Effector memory CD4-positive, alpha-beta T cell (primary cell): Measurements from ENCODE around the gene UVSSA.

ENCODE experiments used
- DNase-seq, 3 donors: peaks; one replicate each; pipeline ENCODE4 v3.0.0-alpha.2; 2020
- H3K27ac ChIP-seq: 2 replicates; pipeline ENCODE4 v1.7.0; 2013; ENCODE audit warnings: mild to moderate bottlenecking, low read length, moderate library complexity; ENCODE audit not compliant: insufficient read depth, poor library complexity, severe bottlenecking
- H3K27me3 ChIP-seq: replicated peaks from 2 replicates; pipeline ENCODE4 v1.7.0; 2013; ENCODE audit warnings: mild to moderate bottlenecking, low read length; ENCODE audit not compliant: insufficient read depth, control insufficient read depth, poor library complexity, severe bottlenecking
- H3K36me3 ChIP-seq: 2 replicates; pipeline ENCODE4 v1.7.0; 2013; ENCODE audit warnings: mild to moderate bottlenecking, low read length, moderate library complexity; ENCODE audit not compliant: control insufficient read depth, insufficient read depth
- H3K4me1 ChIP-seq: 2 replicates; pipeline ENCODE4 v1.7.0; 2013; ENCODE audit warnings: low read length, mild to moderate bottlenecking; ENCODE audit not compliant: control insufficient read depth, insufficient read depth, poor library complexity, severe bottlenecking
- H3K4me3 ChIP-seq: 2 replicates; pipeline ENCODE4 v1.7.0; 2013; ENCODE audit warnings: low read length, low read depth, mild to moderate bottlenecking; ENCODE audit not compliant: insufficient read depth, poor library complexity, severe bottlenecking
- H3K9me3 ChIP-seq: 2 replicates; pipeline ENCODE4 v1.7.0; 2013; ENCODE audit warnings: mild to moderate bottlenecking, low read length, moderate library complexity; ENCODE audit not compliant: control insufficient read depth

Gene UVSSA

GRCh38 chr4:1402516-1403091 is 55.6 kb downstream of the UVSSA start:
- Histone ChIP-seq H3K27me3 (peaks cover 43% of the 10 kb centered on the region), H3K4me1 (peaks cover 22% of the 10 kb centered on the region), H3K27ac (no peak overlapping the region), H3K36me3 (no peaks in the 10 kb centered on the region), H3K9me3 (no peaks in the 10 kb centered on the region), H3K4me3 (no peak overlapping the region)
- no peak for DNase-seq

- no peaks in the 10 kb centered on the region for H3K9me3 ChIP-seq
- DNase-seq: no peak
- H3K27me3 ChIP-seq: peaks cover 47% of the 10 kb centered on the region
- H3K36me3 ChIP-seq: no peaks in the 10 kb centered on the region
- no peak overlapping the region for H3K4me3 ChIP-seq
- H3K4me1 ChIP-seq: peaks cover 22% of the 10 kb centered on the region
- no peak overlapping the region for H3K27ac ChIP-seq
Measured at GRCh38 chr4:1403177-1403583, 56.2 kb downstream of the UVSSA start.

- no peak overlapping the region for H3K27ac ChIP-seq
- no peak overlapping the region for H3K4me3 ChIP-seq
- H3K9me3 ChIP-seq: no peaks in the 10 kb centered on the region
- no peaks in the 10 kb centered on the region for H3K36me3 ChIP-seq
- H3K27me3 ChIP-seq: peaks cover 52% of the 10 kb centered on the region
- H3K4me1 ChIP-seq: peaks cover 22% of the 10 kb centered on the region
- no peak for DNase-seq
Measured at GRCh38 chr4:1403591-1404572, 56.9 kb downstream of the UVSSA start.

GRCh38 chr4:1404573-1405253 is 57.7 kb downstream of the UVSSA start:
- no peak overlapping the region for H3K4me3 ChIP-seq
- no peaks in the 10 kb centered on the region for H3K36me3 ChIP-seq
- H3K27ac ChIP-seq: no peak overlapping the region
- H3K4me1 ChIP-seq: peaks cover 22% of the 10 kb centered on the region
- no peaks in the 10 kb centered on the region for H3K9me3 ChIP-seq
- H3K27me3 ChIP-seq: peaks cover 61% of the 10 kb centered on the region
- DNase-seq: no peak

- Histone ChIP-seq H3K27ac (no peak overlapping the region), H3K9me3 (no peaks in the 10 kb centered on the region), H3K36me3 (no peaks in the 10 kb centered on the region), H3K27me3 (peaks cover 66% of the 10 kb centered on the region), H3K4me3 (no peak overlapping the region), H3K4me1 (peaks cover 22% of the 10 kb centered on the region)
- no peak for DNase-seq
Measured at GRCh38 chr4:1405254-1405635, 58.2 kb downstream of the UVSSA start.

- DNase-seq: no peak
- Histone ChIP-seq H3K4me1 (peaks cover 22% of the 10 kb centered on the region), H3K9me3 (no peaks in the 10 kb centered on the region), H3K27ac (no peak overlapping the region), H3K27me3 (peaks cover 68% of the 10 kb centered on the region), H3K4me3 (no peak overlapping the region), H3K36me3 (no peaks in the 10 kb centered on the region)
Measured at GRCh38 chr4:1405636-1406393, 58.8 kb downstream of the UVSSA start.

- Histone ChIP-seq H3K4me3 (no peak within 1 kb of the TSS), H3K9me3 (no peaks in the 10 kb centered on the region), H3K4me1 (peaks cover 22% of the 10 kb centered on the region), H3K36me3 (no peaks in the 10 kb centered on the region), H3K27ac (no peak within 1 kb of the TSS), H3K27me3 (peaks cover 67% of the 10 kb centered on the region)
- DNase-seq: no peak
Measured at GRCh38 chr4:1406394-1406980, 59.5 kb downstream of the UVSSA start, which contains the start of gene NKX1-1. Gene NKX1-1, minus strand, starts transcription at chr4:1406442. Its CDS starts 0 bp downstream, at chr4:1406442.

GRCh38 chr4:1406981-1407656 is 60.1 kb downstream of the UVSSA start:
- Histone ChIP-seq H3K36me3 (no peaks in the 10 kb centered on the region), H3K4me1 (peaks cover 20% of the 10 kb centered on the region), H3K9me3 (no peaks in the 10 kb centered on the region), H3K4me3 (no peak overlapping the region), H3K27me3 (peaks cover 60% of the 10 kb centered on the region), H3K27ac (no peak overlapping the region)
- no peak for DNase-seq
